ENCODE data around the gene PDSS2.

GRCh38 chr6:107105511-107106116 is 353.8 kb downstream of the PDSS2 start:
- TF ChIP-seq, protein P1, sequence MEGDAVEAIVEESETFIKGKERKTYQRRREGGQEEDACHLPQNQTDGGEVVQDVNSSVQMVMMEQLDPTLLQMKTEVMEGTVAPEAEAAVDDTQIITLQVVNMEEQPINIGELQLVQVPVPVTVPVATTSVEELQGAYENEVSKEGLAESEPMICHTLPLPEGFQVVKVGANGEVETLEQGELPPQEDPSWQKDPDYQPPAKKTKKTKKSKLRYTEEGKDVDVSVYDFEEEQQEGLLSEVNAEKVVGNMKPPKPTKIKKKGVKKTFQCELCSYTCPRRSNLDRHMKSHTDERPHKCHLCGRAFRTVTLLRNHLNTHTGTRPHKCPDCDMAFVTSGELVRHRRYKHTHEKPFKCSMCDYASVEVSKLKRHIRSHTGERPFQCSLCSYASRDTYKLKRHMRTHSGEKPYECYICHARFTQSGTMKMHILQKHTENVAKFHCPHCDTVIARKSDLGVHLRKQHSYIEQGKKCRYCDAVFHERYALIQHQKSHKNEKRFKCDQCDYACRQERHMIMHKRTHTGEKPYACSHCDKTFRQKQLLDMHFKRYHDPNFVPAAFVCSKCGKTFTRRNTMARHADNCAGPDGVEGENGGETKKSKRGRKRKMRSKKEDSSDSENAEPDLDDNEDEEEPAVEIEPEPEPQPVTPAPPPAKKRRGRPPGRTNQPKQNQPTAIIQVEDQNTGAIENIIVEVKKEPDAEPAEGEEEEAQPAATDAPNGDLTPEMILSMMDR (IDR thresholded peaks at IDR 0.05; ENCODE audit: low read depth, low read length, poor library complexity, severe bottlenecking), result no peak
- TF ChIP-seq EZH2phosphoT487 (IDR thresholded peaks at IDR 0.05; ENCODE audit: borderline replicate concordance, low read length), result no peak

Data from DOHH2 (cell line).